ENCODE data around the gene GPBP1L1.
"Not testable (repeated sequence)": the region's sequence is repeated elsewhere in the genome, so short reads cannot be mapped to it uniquely, and the experiment has no call there.

Gene GPBP1L1

DNA sequence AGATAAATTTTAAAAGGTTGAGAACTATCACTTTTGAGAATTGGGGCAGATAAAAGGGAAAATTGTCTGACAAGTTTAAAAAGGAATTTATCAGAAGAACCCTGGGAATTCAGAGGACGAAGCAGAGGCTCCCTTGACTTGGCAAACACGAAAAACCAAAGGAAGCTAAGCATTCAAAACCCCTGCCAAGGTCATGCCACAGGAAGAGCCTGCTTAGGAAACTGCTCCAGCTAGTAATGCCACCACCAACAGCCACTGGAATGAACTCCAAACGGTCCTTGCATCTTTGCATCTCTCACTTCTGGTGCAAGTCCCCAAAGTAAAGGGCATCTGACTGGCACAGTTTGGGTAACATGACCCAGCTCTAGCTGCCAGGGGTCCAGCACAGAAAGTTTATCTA is 7.2 kb downstream of the GPBP1L1 start:
- TF ChIP-seq, protein P1, sequence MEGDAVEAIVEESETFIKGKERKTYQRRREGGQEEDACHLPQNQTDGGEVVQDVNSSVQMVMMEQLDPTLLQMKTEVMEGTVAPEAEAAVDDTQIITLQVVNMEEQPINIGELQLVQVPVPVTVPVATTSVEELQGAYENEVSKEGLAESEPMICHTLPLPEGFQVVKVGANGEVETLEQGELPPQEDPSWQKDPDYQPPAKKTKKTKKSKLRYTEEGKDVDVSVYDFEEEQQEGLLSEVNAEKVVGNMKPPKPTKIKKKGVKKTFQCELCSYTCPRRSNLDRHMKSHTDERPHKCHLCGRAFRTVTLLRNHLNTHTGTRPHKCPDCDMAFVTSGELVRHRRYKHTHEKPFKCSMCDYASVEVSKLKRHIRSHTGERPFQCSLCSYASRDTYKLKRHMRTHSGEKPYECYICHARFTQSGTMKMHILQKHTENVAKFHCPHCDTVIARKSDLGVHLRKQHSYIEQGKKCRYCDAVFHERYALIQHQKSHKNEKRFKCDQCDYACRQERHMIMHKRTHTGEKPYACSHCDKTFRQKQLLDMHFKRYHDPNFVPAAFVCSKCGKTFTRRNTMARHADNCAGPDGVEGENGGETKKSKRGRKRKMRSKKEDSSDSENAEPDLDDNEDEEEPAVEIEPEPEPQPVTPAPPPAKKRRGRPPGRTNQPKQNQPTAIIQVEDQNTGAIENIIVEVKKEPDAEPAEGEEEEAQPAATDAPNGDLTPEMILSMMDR (IDR thresholded peaks at IDR 0.05; ENCODE audit: low read depth, low read length) = no peak
- no peak overlapping the region for H3K4me3 ChIP-seq (replicated peaks in 1 of 2; ENCODE audit: low read depth in 2 of 2, low read length in 2 of 2)
- DNase-seq (ENCODE audit: low read depth in 2 of 2) = peak; percentile 35 to 61

DNA sequence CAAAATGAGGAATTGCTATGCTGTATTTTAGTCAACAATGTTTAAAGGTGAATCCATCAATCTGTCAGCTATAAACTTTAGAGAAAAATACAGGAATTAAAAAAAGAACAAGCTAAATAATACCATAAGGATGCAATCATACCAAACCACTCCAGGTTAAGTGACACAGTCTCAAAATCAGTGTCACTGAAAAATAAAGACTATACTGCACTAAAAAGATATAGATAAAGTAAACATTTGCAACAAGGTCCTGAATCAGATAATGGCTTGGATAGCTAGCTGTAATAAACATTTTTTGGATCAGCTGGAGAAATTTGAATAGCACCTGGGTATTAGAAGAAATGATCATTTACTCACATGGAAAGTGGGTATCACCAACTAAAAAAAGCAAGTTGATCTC is 7.8 kb downstream of the GPBP1L1 start:
- TF ChIP-seq, protein P1 (IDR thresholded peaks at IDR 0.05; ENCODE audit: low read depth, low read length) = no peak
- no peak overlapping the region for H3K4me3 ChIP-seq (replicated peaks in 1 of 2; ENCODE audit: low read depth in 2 of 2, low read length in 2 of 2)
- no peak for DNase-seq (ENCODE audit: low read depth in 2 of 2)

DNA sequence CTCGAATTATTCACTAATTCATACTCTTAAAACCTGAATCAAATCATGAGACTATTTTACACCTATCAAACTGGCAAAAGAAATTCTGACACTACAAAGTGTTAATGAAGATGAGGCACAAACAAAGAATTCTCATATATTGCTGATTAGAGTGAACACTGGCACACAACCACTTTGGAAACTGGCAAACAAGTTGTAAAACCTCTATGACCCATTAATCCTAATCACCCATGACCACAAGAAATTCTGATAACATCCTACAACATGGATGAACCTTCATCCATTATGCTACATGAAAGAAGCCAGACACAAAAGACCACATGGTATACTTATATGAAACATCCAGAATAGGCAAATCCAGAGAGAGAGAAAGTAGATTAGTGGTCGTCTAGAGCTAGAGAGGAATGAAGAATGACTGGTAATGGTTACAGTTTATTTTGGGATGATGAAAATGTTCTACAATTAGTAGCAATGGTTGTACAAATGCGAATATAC is 8.5 kb downstream of the GPBP1L1 start:
- TF ChIP-seq, protein P1 (IDR thresholded peaks at IDR 0.05; ENCODE audit: low read depth, low read length) = no peak
- H3K4me3 ChIP-seq (replicated peaks in 1 of 2; ENCODE audit: low read depth in 2 of 2, low read length in 2 of 2) = no peak overlapping the region
- no peak for DNase-seq (ENCODE audit: low read depth in 2 of 2)

DNA sequence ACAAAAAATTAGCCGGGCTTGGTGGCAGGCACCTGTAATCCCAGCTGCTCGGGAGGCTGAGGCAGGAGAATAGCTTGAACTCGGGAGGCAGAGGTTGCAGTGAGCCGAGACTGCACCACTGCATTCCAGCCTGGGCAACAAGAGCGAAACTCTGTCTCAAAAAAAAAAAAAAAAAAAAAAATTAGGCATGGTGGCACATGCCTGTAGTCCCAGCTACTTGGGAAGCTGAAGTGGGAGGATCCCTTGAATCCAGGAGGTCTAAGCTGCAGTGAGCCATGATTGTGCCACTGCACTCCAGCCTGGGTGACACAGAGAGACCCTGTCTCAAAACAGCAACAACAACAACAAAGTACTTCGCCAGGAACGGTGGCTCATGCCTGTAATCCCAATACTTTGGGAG is 9.8 kb downstream of the GPBP1L1 start:
- DNase-seq (ENCODE audit: low read depth in 2 of 2); H3K4me3 ChIP-seq (replicated peaks in 1 of 2; ENCODE audit: low read depth in 2 of 2, low read length in 2 of 2): not testable (repeated sequence)

DNA sequence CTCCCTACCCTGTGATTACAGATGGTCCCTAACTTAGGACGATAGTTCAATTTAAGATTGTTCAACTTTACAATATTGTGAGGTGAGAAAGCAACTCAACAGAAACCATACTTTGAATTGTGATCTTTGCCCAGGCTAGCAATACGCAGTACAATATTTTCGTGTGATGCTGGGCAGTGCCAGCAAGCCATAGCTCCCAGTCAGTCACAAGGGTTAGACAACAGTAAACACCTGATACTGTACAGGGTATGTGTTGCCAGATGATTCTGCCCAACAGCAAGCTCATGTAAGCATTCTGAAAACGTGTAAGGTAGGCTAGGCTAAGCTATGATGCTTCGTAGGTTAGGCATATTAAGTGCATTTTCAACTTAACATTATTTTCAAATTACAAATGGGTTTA is 11.9 kb downstream of the GPBP1L1 start:
- no peak for DNase-seq (ENCODE audit: low read depth in 2 of 2)
- TF ChIP-seq, protein P1 (IDR thresholded peaks at IDR 0.05; ENCODE audit: low read depth, low read length) = no peak
- no peak overlapping the region for H3K4me3 ChIP-seq (replicated peaks in 1 of 2; ENCODE audit: low read depth in 2 of 2, low read length in 2 of 2)

DNA sequence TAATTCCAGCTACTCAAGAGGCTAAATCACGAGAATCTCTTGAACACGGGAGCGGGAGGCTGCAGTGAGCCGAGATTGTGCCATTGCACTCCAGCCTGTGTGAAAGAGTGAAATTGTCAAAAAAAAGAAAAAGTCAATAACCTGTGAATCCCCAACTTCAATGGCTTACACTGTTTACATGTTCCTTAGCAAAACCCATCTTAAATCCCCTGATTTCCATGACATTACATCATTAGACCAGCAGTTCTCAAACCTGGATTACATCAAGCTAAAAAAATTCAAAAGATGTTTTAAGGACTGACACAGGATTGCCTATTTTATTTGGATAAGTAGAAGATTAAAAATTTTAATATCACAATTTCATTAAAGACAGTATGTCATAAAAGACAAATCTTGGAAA is 12.4 kb downstream of the GPBP1L1 start:
- TF ChIP-seq, protein P1 (IDR thresholded peaks at IDR 0.05; ENCODE audit: low read depth, low read length) = no peak
- no peak overlapping the region for H3K4me3 ChIP-seq (replicated peaks in 1 of 2; ENCODE audit: low read depth in 2 of 2, low read length in 2 of 2)
- DNase-seq (ENCODE audit: low read depth in 2 of 2) = peak in 1 of 2 donors; percentile 37

DNA sequence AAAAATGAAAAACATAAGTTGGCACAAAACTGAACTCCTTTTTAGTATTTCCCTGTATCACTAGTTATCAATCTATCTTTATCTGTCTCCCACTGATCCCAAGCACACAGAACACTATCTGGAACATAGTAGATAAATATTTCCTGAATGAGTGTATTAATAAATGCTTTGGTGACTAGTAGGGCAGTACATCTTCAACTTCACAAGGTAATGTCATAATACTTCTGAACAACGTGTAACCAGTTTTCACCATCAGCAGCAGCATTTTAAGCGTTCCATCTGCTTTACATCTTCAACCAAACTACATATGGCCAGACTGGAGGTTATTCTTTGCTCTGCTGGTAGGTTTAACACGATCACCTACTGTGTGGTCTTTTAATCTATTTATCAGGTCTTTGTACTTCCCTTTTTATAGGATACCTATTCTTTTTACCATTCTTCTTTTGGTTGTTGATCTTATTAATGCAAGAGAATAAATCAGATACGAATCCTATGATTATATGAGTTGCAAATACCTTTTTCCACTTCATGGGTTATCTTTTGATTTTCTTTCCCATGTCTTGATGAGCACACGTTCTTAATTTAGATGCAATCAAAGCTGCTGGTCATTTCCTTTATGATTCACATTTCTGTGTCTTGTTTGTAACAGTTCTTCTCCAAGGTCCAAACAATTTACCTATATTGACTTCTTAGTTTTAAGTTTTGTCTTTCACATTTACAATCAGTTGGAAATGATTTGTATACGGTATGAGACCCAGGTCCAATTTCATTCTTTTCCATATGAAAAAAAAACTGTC is 16.3 kb downstream of the GPBP1L1 start:
- no peak overlapping the region for H3K4me3 ChIP-seq (replicated peaks in 1 of 2; ENCODE audit: low read depth in 2 of 2, low read length in 2 of 2)
- TF ChIP-seq, protein P1 (IDR thresholded peaks at IDR 0.05; ENCODE audit: low read depth, low read length) = no peak
- DNase-seq (ENCODE audit: low read depth in 2 of 2) = peak in 1 of 2 donors; percentile 58

Data from cardiac fibroblast (primary cell).